SW480 (cell line): ENCODE results near the gene GPAT3.
A peak's percentile ranks its signal among the peaks of the same experiment; 100 is the strongest.
"Not testable (repeated sequence)": the region's sequence is repeated elsewhere in the genome, so short reads cannot be mapped to it uniquely, and the experiment has no call there.

Experiments used
- DNase-seq: peaks from one replicate; pipeline ENCODE4 v3.0.0-alpha.2; 2016; ENCODE audit warnings: low spot score

GPAT3 gene

DNA sequence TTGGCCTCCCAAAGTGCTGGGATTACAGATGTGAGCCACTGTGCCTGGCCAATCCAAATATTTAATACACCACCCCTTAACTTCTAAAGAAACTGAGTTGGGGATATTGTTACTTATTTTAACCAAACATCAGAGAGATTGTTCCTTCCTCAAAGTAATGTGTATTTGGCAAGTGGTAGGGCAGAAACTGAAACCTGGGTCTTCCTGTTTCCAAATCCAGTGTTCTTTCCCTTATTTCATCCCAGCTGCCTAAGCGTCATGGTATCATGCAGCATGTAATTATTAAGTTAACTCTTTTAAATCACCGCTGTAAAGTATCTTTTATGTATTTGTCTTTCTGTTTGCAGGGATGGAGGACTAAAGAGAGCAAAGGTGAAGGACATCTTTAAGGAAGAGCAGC lies 68.4 kb downstream of the GPAT3 start:
- no peak for DNase-seq

DNA sequence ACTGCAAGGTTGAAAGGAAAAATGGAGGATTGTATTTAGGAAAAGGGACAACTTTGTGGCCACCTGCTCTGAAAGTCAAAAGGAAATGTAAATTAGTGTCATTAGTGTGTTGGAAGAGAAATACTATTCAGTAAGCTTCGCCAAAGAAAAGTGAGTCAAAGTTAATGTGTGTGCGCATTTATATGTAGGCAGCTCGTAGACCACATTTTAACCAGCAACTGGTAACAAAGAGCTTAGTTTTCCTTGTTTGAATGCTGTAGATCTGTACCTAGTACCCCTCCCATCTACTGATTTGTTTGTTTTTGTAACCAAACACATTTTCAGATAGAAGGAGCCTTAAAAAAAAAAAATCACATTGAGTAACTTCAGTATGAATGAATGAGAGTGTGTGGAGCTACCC lies 69.3 kb downstream of the GPAT3 start:
- DNase-seq = no peak

DNA sequence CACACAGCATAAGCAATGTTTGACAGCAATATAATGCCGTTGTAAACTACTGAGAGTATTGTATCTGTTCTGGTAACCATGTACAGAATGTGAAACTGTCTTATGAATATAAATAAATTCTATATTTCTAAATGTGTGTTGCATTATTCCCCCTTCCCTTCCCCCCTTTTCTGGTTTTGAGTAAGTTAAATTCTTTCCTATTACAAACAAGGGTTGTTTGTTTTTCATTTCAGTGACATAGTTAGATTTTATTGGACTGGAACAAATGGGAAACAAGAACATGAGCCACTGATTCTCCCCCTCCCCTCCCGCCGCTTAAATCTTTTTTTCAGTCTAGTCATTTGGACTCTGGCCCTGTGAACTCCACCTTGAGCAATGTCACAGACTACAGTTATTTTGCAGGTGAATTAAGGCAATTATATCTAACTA lies 69.8 kb downstream of the GPAT3 start:
- DNase-seq = no peak

DNA sequence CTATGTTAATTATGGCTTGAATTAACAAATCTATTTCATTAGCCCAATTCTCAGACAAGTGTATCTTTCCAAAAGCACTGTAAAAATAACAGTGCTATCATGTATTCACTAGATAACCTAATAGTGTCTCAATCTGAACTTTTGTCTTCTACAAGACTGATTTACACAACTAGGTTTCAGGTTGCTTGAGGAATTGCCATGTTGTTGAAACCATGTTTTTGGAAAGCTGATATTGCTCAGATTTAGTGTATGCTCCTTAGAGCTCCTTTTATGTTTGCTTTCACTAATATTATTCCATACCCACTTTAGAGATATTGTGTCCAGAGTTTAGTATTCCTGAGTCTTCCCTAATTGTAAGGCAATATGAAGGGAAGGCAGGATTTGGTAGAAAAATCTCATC lies 70.6 kb downstream of the GPAT3 start:
- DNase-seq = no peak

DNA sequence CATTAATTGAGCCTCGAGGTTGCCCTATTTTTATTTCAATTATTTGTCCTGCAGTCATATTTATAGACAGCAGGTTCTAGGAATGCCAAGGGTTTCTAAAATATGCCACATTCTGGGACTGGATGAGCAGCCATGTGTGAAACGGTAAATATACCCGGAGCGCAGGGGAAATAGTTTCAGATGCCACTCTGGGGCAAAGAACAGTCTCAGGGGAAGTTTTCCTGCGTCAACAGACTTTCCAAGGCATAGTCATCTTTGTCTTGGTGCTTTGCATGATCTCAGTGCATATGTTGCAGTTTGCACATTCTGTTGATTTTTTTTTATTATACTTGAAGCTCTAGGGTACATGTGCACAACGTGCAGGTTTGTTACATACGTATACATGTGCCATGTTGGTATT lies 71.0 kb downstream of the GPAT3 start:
- no peak for DNase-seq

DNA sequence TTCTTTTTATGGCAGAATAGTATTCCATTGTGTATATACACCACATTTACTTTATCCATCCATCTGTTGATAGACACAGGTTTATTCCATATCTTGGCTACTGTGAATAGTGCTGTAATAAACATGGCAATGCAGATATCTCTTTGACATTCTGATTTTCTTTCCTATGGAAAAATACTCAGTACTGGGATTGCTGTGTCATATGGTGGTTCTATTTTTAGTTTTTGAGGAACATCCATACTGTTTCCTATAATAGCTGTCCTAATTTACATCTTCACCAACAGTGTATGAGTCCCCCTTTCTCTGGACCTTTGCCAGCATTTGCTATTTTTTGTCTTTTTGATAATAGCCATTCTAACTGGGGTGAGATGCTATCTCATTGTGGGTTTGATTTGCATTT lies 73.5 kb downstream of the GPAT3 start:
- no peak for DNase-seq

DNA sequence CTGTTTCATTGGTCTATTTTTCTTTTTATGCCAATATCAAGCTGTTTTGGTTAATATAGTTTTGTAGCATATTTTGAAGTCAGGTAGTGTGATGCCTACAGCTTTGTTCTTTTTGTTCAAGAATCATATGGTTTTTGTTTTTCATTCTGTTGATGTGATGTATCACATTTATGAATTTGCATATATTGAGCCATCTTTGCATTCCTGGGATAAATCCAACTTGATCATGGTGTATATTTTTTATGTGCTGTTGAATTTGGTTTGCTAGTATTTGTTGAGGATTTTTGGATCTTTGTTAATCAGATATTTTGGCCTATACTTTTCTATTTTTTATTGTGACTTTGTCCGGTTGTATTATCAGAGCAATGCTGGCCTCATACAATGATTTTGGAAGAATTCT lies 74.8 kb downstream of the GPAT3 start:
- DNase-seq = no peak

DNA sequence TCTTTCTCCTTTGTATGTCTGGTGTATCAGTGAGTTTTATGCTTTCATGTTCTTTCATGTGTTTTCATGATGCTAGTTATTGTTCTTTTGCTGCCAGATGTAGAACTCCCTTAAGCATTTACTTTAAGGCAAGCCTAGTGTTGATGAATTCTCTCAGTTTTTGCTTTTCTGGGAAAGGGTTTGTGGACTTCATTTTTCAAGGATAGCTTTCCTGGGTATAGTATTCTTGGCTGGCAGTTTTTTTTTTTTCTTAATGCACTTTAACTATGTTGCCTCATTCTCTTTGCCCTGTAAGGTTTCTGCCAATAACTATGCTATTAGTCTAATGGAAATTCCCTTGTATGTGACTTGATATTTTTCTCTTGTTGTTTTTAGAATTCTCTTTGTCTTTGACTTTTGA lies 77.1 kb downstream of the GPAT3 start:
- no peak for DNase-seq

DNA sequence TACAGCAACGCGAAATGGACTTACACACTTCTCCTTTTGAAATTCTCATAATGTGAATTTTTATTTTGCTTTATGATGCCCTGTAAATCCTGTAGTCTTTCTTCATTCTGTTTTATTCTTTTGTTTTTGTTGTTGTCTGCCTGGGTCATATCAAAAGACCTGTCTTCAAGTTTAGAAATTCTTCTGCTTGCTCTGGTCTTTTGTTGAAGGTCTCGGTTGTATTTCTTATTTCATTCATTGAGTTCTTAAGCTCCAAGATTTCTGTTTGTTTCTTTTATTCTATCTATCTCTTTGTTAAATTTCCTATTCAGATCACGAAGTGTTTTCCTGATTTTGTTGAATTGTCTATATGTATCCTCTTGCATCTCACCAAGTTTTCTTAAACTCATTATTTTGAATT lies 78.1 kb downstream of the GPAT3 start:
- no peak for DNase-seq

DNA sequence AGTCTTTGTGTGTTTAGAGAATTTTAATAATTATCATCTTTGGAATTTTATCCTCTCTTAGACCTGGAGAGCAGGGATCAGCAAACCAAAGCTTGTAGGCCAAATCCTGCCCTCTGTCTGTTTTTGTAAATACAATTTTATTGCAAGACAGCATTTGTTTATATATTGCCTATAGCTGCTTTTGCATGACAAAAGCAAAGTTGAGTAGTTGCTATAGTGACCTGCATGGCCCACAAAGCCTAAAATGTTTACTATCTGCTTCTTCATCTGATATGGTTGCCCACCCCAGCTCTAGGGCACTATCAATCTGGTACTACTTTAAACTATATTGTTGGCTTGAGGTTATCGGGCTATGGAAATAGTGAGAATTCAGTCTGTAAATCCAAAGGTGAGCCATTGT lies 80.3 kb downstream of the GPAT3 start:
- DNase-seq = no peak

DNA sequence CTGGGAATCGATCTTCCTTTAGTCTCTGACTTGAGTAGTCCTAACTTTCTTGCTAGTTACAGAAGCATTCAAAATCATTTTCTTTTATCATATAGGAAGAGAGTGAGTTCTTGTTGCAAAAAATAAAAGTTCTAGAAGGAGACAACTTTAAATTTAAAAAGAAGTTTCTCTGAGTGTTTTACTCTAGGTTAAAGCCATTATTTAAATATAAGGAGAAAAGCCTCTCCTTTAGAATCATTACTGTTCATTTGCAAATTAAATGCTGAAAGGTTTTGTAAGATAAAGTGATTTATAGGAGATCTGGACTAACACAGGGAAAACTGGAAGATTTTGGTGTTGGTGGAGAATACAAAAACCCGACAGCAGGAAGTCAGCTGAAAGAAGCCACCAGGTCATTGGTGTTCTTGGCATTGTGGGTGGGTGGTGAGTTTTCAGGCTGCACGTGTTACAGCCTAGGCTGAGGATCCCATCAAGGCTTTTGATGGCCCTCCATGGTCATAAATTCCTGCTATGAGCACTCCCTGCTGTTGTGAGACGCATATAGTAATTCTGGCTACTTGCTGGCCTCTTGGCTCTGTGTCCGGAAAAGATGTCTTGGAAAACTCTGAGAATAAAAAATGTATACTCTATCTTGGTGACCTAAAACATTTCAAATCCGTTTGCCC lies 81.6 kb downstream of the GPAT3 start:
- no peak for DNase-seq

DNA sequence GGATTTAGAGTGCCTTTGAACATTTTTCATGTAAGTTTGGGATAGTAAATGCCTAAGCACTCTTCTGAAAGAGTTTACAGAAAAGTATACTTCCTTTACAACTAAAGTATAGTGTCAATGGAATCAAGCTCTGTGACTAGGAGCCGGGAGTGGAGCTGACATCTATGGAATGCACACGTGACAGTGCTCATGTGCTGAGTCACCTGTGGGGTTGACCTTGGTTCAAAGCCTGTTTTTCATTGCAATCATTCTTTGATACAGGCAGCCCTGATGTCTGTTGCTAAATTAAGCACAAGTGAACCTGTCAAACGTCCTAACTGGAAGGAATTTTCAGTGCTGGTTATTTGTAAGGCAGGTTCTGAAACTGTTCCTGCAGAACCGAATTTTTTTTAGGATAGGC lies 82.5 kb downstream of the GPAT3 start:
- DNase-seq = peak; percentile 83

DNA sequence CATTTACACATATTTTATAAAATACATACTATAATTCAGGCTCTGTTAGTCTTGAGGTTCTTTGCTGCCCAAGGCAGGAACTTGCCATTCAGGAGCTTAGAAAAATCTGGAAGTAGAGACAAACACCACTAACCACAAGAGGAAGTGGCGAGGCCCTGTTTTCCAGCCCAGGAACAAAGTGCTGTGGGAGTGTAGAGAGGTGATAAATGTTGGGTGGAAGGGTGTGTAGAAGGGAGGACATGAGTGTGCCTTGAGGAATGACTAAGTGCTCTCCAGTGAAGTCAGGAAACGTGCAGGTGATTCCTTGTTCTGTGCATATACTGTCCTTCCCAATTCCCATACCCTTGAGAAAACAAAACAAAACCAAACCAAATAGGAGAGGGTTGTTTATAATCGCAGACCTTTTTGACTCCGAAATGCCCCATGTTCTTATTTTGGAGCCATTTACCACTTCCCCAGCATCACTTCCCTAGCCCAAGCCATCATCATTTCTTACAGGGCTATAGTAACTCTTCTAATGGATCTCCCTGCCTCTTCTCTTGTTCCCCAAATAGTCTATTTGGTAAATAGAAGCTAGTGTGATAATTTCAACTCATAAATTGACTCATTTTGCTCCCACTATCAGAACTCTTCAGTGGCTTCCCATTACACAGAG lies 83.2 kb downstream of the GPAT3 start:
- peak; percentile 73 for DNase-seq

DNA sequence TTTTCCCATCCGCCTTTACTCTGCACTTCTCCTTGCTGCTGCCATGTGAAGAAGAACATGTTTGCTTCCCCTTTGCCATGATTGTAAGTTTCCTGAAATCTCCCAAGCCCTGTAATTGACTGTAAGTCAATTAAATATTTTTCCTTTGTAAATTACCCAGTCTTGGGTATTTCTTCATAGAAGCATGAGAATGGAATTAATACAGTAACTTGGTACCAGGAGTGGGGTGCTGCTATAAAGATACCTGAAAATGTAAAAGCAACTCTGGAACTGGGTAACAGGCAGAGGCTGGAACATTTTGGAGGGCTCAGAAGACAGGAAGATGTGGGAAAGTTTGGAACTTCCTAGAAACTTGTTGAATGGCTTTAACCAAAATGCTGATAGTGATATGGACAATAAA lies 86.2 kb downstream of the GPAT3 start:
- not testable (repeated sequence) for DNase-seq

DNA sequence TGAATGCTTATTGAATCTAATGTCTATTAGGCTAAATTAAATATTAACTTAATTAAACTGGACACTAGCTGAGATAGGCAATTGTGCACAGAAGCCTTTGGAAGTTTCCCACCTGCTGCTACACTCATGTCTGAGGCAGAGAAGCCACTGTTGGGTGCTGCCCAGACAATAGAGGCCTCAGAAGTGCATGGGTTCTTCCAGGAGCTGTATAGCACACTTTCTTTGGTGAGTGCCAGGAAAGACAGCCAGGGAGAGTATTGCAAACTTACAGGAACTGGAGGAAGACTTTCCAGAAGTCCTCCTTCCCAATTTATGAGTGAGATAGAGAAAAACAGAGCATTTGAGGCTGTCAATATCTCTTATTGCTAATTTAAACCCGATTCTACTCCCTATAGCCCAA lies 89.9 kb downstream of the GPAT3 start:
- no peak for DNase-seq

DNA sequence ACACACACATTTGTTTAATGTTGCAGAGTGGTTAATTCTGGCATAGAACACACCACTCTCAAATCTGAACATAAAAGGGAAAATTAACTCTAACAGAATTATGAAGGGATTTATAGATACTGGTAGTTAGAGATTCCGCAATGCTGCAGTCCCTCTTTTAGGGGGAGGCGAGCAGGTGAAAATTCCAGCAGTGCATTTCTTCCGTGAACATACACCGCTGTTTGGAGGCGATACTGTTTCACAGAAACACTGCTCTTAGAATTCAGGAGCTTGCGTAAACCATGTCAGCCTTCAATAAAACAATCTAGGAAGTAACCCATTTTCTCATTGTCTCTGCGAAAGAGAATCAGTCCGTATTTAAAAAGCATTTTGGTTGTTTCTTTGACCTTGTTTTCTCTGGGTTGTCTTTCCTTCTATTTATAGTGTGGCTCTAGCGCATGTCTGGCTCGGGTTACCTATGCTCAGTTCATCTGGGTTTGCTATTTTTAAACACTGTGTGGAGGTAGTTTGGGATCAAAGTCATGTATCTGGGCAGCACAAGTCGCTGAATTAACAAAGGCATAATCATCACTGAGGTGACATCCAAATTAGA lies 90.4 kb downstream of the GPAT3 start:
- no peak for DNase-seq

DNA sequence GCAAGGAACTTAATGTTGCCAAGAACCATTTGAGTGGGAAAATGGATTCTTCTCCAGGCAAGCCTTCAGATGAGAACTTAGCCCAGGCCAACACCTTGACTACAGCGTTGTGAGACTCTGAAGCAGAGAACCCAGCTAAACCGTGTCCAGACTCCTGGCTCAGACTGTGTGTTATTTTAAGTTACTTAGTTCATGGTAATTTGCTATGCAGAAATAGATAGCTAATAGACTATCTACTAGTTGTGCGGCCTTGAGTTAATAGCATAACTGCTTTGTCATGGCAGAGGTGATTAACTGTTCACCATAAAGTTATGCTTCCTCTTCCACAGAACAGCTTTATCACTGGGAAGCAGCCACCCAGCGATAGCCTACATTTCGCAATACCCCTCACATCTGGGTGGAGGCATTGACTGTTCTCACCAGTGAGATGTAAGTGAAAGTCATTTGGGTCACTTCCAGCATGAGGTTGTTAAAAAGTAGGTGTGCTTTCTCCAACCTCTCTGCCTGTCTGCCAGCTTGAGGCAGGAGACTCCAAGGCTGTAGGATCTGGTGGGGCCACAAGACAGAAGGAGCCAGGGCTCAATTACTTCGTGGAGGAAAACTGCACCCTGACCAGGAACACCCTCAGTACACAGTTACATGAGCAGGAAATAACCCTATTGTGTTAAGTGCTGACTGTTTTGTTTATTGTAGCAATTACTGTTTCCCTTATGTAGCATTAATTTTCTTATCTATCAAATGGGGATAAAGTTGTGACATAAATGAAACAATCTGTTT lies 94.2 kb downstream of the GPAT3 start:
- DNase-seq = peak; percentile 42

DNA sequence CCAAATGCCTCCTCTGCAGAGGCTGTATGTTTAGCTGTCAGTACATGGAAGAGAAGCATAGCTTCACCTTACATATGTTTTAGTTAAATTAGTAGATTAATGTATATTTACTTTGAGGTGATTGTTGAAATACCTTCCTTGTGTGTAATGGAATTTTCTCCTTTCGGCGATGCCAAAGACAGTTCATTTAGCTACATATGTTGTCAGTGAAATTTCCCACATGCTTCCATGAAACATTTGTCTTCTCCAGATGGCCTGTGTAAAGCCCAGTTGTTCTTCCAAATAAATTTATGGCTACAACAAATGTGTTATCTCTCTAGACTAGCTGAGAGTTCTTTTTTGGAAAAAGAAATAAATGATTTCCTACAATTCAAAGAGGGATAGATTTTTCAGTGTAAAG lies 95.2 kb downstream of the GPAT3 start:
- no peak for DNase-seq

DNA sequence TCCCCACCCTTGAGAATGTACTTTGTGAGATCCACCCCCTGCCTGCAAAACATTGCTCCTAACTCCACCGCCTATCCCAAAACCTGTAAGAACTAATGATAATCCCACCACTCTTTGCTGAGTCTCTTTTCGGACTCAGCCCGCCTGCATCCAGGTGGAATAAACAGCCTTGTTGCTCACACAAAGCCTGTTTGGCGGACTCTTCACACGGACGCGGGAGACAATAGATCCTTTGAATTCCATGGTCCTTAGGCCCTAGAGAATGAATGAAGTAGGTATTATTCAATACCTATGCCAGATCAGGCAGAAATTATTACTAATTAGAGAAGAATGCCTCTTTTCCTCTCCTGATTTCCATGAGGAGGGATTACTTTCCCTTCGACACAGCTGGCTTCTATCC lies 101.0 kb downstream of the GPAT3 start:
- DNase-seq = no peak

DNA sequence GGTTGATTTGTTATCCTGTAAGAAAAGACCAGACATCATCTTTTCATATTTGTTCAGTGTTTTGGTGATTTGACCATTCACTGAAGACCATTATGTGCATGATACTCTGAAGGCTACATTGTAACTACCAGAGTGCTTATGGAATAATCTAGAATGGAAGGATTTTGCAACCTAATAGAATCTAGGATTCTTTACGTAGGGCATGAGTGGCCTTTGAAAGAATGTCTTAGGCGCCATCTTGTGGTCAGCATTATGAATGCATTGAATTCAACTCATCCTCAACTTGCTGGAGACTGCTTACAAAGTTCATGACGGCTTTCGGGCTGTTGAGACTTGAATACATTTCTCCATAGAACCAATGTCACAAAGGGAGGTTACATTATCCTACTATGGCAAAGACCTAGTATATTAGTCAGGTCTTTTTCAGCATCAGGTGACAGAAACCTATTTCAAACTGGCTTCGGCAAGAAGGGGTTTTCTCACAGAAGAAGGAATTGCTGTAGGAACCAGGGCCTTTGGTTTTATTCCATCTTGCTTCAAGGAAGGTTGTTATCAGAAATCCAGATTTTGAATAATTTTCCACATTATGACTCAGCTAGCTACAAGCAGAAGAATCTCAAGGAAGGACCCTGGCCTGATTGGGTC lies 104.1 kb downstream of the GPAT3 start:
- DNase-seq = peak; percentile 47

DNA sequence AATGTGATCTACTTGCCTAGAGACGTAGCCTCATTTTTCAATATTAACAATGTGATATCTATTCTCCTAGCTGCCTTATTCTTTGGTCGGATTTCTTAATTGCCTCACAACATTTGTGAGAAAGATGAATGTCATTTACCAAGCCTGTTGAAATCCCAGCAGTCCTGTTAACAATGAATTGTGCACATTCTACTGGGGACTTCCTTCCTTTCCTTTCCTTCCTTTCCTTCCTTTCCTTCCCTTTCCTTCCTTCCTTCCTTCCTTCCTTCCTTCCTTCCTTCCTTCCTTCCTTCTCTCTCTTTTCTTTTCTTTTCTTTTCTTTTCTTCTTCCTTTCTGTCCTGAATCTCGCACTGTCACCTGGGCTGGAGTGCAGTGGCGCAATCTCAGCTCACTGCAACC lies 107.1 kb downstream of the GPAT3 start:
- DNase-seq = no peak
